Ishikawa (cell line): ENCODE results near the gene ERICH4.

ENCODE experiments used
- CEBPB ChIP-seq: IDR thresholded peaks from 2 replicates; pipeline ENCODE4 v1.6.1; 2012
- CREB1 ChIP-seq: IDR thresholded peaks from 2 replicates; pipeline ENCODE4 v1.6.1; 2012; ENCODE audit warnings: low read depth
- EGR1 ChIP-seq: IDR thresholded peaks from 2 replicates; pipeline ENCODE4 v1.6.1; 2012
- EP300 ChIP-seq: IDR thresholded peaks from 2 replicates; pipeline ENCODE4 v1.6.1; 2012; ENCODE audit warnings: borderline replicate concordance
- FOXM1 ChIP-seq: IDR thresholded peaks from 2 replicates; pipeline ENCODE4 v1.6.1; 2012; ENCODE audit warnings: low read depth, borderline replicate concordance
- NFIC ChIP-seq: IDR thresholded peaks from 2 replicates; pipeline ENCODE4 v1.6.1; 2012
- RAD21 ChIP-seq: IDR thresholded peaks from 2 replicates; pipeline ENCODE4 v1.6.1; 2012; ENCODE audit warnings: low read depth
- REST ChIP-seq: IDR thresholded peaks from 2 replicates; pipeline ENCODE4 v1.6.1; 2012; ENCODE audit warnings: low read depth, mild to moderate bottlenecking
- TAF1 ChIP-seq: IDR thresholded peaks from 2 replicates; pipeline ENCODE4 v1.6.1; 2012; ENCODE audit warnings: low read depth, mild to moderate bottlenecking
- TCF12 ChIP-seq: IDR thresholded peaks from 2 replicates; pipeline ENCODE4 v1.6.1; 2012; ENCODE audit warnings: low read depth
- TEAD4 ChIP-seq: IDR thresholded peaks from 2 replicates; pipeline ENCODE4 v1.6.1; 2012
- USF1 ChIP-seq: IDR thresholded peaks from 2 replicates; pipeline ENCODE4 v1.6.1; 2012
- YY1 ChIP-seq: IDR thresholded peaks from 2 replicates; pipeline ENCODE4 v1.6.1; 2012; ENCODE audit warnings: low read depth
- ZBTB7A ChIP-seq: IDR thresholded peaks from 2 replicates; pipeline ENCODE4 v1.6.1; 2012; ENCODE audit warnings: low read depth
- TF ChIP-seq, protein P1 (sequence below): IDR thresholded peaks from 2 replicates; pipeline ENCODE4 v1.6.1; 2012

The ERICH4 gene

DNA sequence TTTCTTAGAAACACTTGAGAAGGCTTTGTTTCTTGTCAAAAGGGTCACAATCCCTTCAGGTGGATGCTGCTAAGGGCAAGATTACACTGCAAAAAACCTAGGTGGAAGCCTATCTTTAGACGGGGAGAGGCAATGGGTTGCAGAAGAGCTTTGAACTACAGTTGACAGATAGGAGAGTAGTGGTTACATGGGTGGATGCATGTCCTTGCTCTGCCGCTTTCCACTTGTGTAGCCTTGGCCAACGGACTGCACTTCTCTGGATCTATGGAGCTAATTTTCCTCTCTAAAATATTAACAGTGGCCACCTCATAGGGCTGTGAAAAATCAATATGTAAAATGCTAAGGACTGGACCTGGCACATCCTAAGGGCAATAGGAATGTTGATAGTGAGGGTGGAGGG is 44.4 kb upstream of the ERICH4 start:
- TF ChIP-seq, protein P1, sequence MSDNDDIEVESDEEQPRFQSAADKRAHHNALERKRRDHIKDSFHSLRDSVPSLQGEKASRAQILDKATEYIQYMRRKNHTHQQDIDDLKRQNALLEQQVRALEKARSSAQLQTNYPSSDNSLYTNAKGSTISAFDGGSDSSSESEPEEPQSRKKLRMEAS: no peak
- TF ChIP-seq ZBTB7A (no peak), EP300 (no peak), CEBPB (no peak), YY1 (no peak), NFIC (no peak), TEAD4 (no peak), TCF12 (no peak), FOXM1 (no peak), USF1 (no peak)

- TF ChIP-seq YY1: no peak
- no peak for TF ChIP-seq ZBTB7A
Measured at GRCh38 chr19:41399091-41399490, 43.9 kb upstream of the ERICH4 start.

DNA sequence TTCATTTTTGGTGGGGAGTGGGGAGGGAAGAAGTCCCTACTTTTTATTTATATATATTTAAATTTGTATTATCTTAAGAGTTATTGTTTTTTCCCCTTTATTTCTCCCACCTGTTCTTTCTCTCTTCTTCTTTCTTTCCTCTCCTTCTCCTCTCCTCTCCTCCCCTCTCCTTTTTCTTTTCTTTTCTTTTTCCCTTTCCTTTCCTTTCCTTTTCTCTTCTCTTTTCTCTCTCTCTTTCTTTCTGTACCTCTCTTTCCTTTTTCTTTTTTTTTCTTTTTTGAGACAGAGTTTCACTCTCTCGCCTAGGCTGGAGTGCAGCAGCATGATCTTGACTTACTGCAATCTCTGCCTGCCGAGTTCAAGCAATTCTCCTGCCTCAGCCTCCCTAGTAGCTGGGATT is 43.4 kb upstream of the ERICH4 start:
- TF ChIP-seq, protein P1: no peak
- TF ChIP-seq CREB1 (no peak), TEAD4 (no peak), ZBTB7A (no peak), USF1 (no peak), TAF1 (no peak)

GRCh38 chr19:41401483-41401882 is 41.5 kb upstream of the ERICH4 start:
- TF ChIP-seq CEBPB (no peak), TCF12 (no peak), EP300 (no peak), TAF1 (no peak), CREB1 (no peak), YY1 (no peak), ZBTB7A (no peak), FOXM1 (no peak), NFIC (no peak), REST (no peak), TEAD4 (no peak), USF1 (no peak), RAD21 (no peak)
- TF ChIP-seq, protein P1: no peak

DNA sequence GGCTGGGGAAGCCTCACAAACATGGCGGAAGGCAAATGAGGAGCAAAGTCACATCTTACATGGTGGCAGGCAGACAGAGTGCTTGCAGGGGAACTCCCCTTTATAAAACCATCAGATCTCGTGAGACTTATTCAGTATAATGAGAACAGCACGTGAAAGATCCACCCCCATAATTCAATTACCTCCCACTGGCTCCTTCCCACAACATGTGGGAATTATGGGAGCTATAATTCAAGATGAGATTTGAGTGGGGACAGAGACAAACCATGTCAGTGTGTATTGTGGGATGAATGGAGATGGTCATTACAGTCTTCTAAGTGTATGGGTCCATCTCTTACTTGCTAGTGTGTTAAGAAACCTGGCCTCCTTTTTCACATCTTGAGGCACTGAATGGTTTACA is 40.9 kb upstream of the ERICH4 start:
- TF ChIP-seq USF1 (no peak), TAF1 (no peak), FOXM1 (no peak), CREB1 (no peak), TCF12 (no peak), YY1 (no peak), EGR1 (no peak), NFIC (no peak), REST (no peak), CEBPB (no peak), TEAD4 (no peak), RAD21 (no peak), ZBTB7A (no peak), EP300 (no peak)
- TF ChIP-seq, protein P1: no peak
